Gastroesophageal sphincter (tissue), 3 donors: ENCODE measurements around the gene WWP2.
"Not testable (repeated sequence)": the region's sequence is repeated elsewhere in the genome, so short reads cannot be mapped to it uniquely, and the experiment has no call there.

Experiments used
- EP300 ChIP-seq: sonication (generic); formaldehyde crosslinking; IDR thresholded peaks from one replicate; pipeline ENCODE4 v1.6.1; 2017; ENCODE audit warnings: antibody characterized with exemption, mild to moderate bottlenecking
- TF ChIP-seq, protein P1 (sequence below), 4 experiments: fragments of 200-600 bp in 2 of 4; fragments of 450-650 bp in 2 of 4; sonication (generic) in 1 of 4; IDR thresholded peaks; one replicate each; pipeline ENCODE4 v1.5.1; 2017 to 2019; ENCODE audit warnings: antibody characterized with exemption in 4 of 4, mild to moderate bottlenecking in 2 of 4, moderate library complexity in 2 of 4

DNA sequence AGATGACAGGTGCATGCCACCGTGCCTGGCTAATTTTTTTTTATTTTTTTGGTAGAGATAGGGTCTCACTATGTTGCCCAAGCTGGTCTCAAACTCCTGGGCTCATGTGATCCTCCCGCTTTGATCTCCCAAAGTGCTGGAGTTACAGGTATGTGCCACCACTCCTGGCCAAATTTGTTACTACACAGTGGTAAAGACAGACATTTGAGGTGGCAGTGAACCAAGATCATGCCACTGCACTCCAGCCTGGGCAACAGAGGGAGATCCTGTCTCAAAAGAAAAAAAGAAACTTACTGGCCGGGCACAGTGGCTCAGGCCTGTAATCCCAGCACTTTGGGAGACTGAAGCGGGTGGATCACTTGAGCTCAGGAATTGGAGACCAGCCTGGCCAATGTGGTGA is 33.1 kb upstream of the WWP2 start:
- not testable (repeated sequence) for TF ChIP-seq EP300
- TF ChIP-seq, protein P1, sequence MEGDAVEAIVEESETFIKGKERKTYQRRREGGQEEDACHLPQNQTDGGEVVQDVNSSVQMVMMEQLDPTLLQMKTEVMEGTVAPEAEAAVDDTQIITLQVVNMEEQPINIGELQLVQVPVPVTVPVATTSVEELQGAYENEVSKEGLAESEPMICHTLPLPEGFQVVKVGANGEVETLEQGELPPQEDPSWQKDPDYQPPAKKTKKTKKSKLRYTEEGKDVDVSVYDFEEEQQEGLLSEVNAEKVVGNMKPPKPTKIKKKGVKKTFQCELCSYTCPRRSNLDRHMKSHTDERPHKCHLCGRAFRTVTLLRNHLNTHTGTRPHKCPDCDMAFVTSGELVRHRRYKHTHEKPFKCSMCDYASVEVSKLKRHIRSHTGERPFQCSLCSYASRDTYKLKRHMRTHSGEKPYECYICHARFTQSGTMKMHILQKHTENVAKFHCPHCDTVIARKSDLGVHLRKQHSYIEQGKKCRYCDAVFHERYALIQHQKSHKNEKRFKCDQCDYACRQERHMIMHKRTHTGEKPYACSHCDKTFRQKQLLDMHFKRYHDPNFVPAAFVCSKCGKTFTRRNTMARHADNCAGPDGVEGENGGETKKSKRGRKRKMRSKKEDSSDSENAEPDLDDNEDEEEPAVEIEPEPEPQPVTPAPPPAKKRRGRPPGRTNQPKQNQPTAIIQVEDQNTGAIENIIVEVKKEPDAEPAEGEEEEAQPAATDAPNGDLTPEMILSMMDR (IDR thresholded peaks at IDR 0.05): not testable (repeated sequence)
